Activated CD8-positive, alpha-beta T cell treated with anti-CD3 and anti-CD28 coated beads, Interleukin-2, amount 10 ng/mL, durations not matched to agents 7 days and 5 days (primary cell): ENCODE data around the gene PSMD13. TPM values are rescaled to one million over a fixed set of nuclear protein-coding genes. Genes with fewer than 3 reads are reported as not detected.
"Not testable (repeated sequence)": the region's sequence is repeated elsewhere in the genome, so short reads cannot be mapped to it uniquely, and the experiment has no call there.

Experiments used
- ATAC-seq: fragments of 150-1000 bp; cut with Tn5 transposase; one replicate; pipeline ENCODE4 v1.10.0; 2021; ENCODE audit warnings: moderate library complexity
- CTCF ChIA-PET: fragments of 350-600 bp; sonication (Branson Sonifier 250); formaldehyde crosslinking; loops from one replicate; lab custom pipeline; 2021; ENCODE audit warnings: antibody characterized with exemption; lab: Charles Lee
- POLR2A ChIA-PET: fragments of 350-600 bp; sonication (Branson Sonifier 250); formaldehyde crosslinking; loops from one replicate; lab custom pipeline; 2021; ENCODE audit warnings: antibody characterized with exemption; lab: Charles Lee
- DNase-seq: peaks from one replicate; pipeline ENCODE4 v3.0.0-alpha.2; 2020
- H3K27ac Mint-ChIP-seq: one replicate; pipeline ENCODE4 v1.8.0; 2021; ENCODE audit warnings: mild to moderate bottlenecking, mixed read lengths
- H3K27me3 Mint-ChIP-seq: one replicate; pipeline ENCODE4 v1.8.0; 2021; ENCODE audit warnings: low read depth, mixed read lengths
- H3K36me3 Mint-ChIP-seq: one replicate; pipeline ENCODE4 v1.8.0; 2021; ENCODE audit warnings: low read depth, mixed read lengths
- H3K4me1 Mint-ChIP-seq: one replicate; pipeline ENCODE4 v1.8.0; 2021; ENCODE audit warnings: low read depth, mixed read lengths
- H3K4me3 Mint-ChIP-seq: one replicate; pipeline ENCODE4 v1.8.0; 2021; ENCODE audit warnings: mild to moderate bottlenecking, mixed read lengths
- H3K9me3 Mint-ChIP-seq: one replicate; pipeline ENCODE4 v1.8.0; 2022; ENCODE audit warnings: mixed read lengths; ENCODE audit not compliant: insufficient read depth
- total RNA-seq, 2 experiments: library from RNA; stranded (reverse); gene quantifications; one replicate each; pipeline ENCODE4 v1.2.3, GENCODE V29; 2021

Gene PSMD13
- total RNA-seq, 2 experiments from 2014 or later, result 164 to 173 TPM

- Mint-ChIP-seq H3K27ac (peak overlapping the region; percentile 16), H3K27me3 (no peaks in the 10 kb centered on the region), H3K4me3 (no peak overlapping the region), H3K4me1 (peaks cover 23% of the 10 kb centered on the region), H3K9me3 (no peaks in the 10 kb centered on the region), H3K36me3 (peaks cover 64% of the 10 kb centered on the region)
- ChIA-PET POLR2A (interaction anchor here (0.6 to 1.7 kb wide), 6 partner anchors 39 to 266 kb away, joined by 3 to 5 read pairs (median 3); partner anchors contain the start of gene SIGIRR), CTCF (interaction anchor here (1.4 kb wide), 1 partner anchor 39 kb away, joined by 5 read pairs; no protein-coding TSS in a partner anchor)
- DNase-seq, result no peak
- ATAC-seq, result no peak
These were observed 25.0 kb upstream of the PSMD13 start for GRCh38 chr11:211741-212140.

DNA sequence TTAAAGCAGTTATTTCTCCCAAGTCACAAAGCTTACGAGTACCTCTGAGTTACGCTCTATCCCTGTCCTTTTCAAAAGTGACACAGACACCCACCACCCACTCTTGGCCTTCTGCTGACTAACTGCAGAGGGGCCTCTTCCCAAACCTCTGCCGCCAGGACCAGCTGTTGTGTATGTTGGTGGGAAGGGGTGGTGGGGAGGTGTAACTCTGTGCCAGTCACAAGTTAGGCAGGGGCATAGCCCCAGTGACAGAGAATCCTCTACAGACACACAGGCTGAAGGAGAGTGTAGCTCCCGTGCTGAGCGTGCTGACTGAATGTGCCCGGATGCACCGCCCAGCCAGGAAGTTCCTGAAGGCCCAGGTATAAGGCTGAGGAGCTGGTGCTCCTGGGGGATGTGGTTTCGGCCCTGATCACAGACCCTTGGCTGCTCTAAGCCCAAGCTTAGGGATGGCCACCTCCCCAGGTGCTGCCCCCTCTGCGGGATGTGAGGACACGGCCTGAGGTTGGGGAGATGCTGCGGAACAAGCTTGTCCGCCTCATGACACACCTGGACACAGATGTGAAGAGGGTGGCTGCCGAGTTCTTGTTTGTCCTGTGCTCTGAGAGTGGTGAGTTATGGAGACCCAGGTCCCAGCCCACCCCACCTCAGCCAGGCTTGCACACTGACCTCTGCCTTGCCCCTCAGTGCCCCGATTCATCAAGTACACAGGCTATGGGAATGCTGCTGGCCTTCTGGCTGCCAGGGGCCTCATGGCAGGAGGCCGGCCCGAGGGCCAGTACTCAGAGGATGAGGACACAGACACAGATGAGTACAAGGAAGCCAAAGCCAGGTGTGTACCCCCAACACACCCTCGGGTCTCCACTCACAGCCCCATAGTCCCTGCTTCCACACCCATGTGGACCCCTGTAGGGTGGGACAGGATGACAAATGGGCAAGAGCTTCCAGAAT is 24.4 kb upstream of the PSMD13 start:
- ATAC-seq, result no peak
- no peak for DNase-seq
- no peaks in the 10 kb centered on the region for H3K9me3 Mint-ChIP-seq
- no peaks in the 10 kb centered on the region for H3K27me3 Mint-ChIP-seq
- H3K27ac Mint-ChIP-seq, result no peak overlapping the region
- peaks cover 23% of the 10 kb centered on the region for H3K4me1 Mint-ChIP-seq
- ChIA-PET POLR2A (interaction anchor here (0.6 to 1.7 kb wide), 8 partner anchors 16 to 266 kb away, joined by 3 to 5 read pairs (median 3); partner anchors contain the start of gene SIGIRR), CTCF (interaction anchor here (1.4 kb wide), 1 partner anchor 39 kb away, joined by 5 read pairs; no protein-coding TSS in a partner anchor)
- H3K36me3 Mint-ChIP-seq, result peaks cover 64% of the 10 kb centered on the region
- no peak overlapping the region for H3K4me3 Mint-ChIP-seq

DNA sequence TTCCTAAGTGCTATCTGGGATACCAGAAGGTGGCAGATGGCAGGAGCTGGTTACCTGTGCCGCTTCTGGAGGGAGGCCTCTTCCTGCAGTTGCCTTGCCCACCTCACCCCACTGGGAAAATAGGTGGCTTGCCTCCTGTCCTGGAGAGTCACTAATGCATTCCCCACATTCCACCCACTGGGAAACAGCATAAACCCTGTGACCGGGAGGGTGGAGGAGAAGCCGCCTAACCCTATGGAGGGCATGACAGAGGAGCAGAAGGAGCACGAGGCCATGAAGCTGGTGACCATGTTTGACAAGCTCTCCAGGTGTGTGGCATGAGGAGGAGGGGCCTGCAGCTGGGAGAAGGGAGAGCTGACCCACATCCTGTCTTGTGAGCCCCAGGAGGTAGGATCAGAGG is 23.7 kb upstream of the PSMD13 start:
- ChIA-PET POLR2A (interaction anchor here (1.2 to 1.7 kb wide), 4 partner anchors 15 to 104 kb away, joined by 3 to 5 read pairs (median 3); no protein-coding TSS in a partner anchor), CTCF (interaction anchor here (1.4 kb wide), 1 partner anchor 38 kb away, joined by 5 read pairs; no protein-coding TSS in a partner anchor)
- ATAC-seq (no peak), DNase-seq (no peak)
- H3K9me3 Mint-ChIP-seq, result no peaks in the 10 kb centered on the region
- no peak overlapping the region for H3K4me3 Mint-ChIP-seq
- H3K36me3 Mint-ChIP-seq, result peaks cover 60% of the 10 kb centered on the region
- H3K27me3 Mint-ChIP-seq, result no peaks in the 10 kb centered on the region
- peaks cover 23% of the 10 kb centered on the region for H3K4me1 Mint-ChIP-seq
- peak overlapping the region; percentile 13 for H3K27ac Mint-ChIP-seq

DNA sequence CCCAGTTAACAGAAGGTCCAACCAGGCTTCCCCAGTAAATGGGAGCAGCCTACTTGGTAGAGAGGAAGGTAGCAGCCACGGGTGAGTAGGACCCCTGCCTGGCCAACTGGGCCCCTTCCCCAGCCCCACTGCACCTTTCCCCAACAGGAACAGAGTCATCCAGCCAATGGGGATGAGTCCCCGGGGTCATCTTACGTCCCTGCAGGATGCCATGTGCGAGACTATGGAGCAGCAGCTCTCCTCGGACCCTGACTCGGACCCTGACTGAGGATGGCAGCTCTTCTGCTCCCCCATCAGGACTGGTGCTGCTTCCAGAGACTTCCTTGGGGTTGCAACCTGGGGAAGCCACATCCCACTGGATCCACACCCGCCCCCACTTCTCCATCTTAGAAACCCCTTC is 22.7 kb upstream of the PSMD13 start:
- H3K4me3 Mint-ChIP-seq, result no peak overlapping the region
- no peak for DNase-seq
- peaks cover 59% of the 10 kb centered on the region for H3K36me3 Mint-ChIP-seq
- POLR2A ChIA-PET, result no interaction called here
- no peaks in the 10 kb centered on the region for H3K27me3 Mint-ChIP-seq
- CTCF ChIA-PET, result no interaction called here
- ATAC-seq, result no peak
- no peak overlapping the region for H3K27ac Mint-ChIP-seq
- no peaks in the 10 kb centered on the region for H3K9me3 Mint-ChIP-seq
- H3K4me1 Mint-ChIP-seq, result peaks cover 22% of the 10 kb centered on the region

GRCh38 chr11:215581-216037 is 21.2 kb upstream of the PSMD13 start:
- ATAC-seq (no peak), DNase-seq (no peak)
- H3K36me3 Mint-ChIP-seq, result peaks cover 47% of the 10 kb centered on the region
- H3K4me3 Mint-ChIP-seq, result no peak overlapping the region
- no peaks in the 10 kb centered on the region for H3K27me3 Mint-ChIP-seq
- H3K9me3 Mint-ChIP-seq, result no peaks in the 10 kb centered on the region
- ChIA-PET CTCF (interaction anchor here (1.2 to 2.5 kb wide), 2 partner anchors 14 to 35 kb away, joined by 3 to 15 read pairs; no protein-coding TSS in a partner anchor), POLR2A (interaction anchor here (0.8 to 1.3 kb wide), 3 partner anchors 8 to 20 kb away, joined by 3 to 5 read pairs (median 3); partner anchors contain the start of genes BET1L and RIC8A)
- no peak overlapping the region for H3K27ac Mint-ChIP-seq
- H3K4me1 Mint-ChIP-seq, result peaks cover 9% of the 10 kb centered on the region

DNA sequence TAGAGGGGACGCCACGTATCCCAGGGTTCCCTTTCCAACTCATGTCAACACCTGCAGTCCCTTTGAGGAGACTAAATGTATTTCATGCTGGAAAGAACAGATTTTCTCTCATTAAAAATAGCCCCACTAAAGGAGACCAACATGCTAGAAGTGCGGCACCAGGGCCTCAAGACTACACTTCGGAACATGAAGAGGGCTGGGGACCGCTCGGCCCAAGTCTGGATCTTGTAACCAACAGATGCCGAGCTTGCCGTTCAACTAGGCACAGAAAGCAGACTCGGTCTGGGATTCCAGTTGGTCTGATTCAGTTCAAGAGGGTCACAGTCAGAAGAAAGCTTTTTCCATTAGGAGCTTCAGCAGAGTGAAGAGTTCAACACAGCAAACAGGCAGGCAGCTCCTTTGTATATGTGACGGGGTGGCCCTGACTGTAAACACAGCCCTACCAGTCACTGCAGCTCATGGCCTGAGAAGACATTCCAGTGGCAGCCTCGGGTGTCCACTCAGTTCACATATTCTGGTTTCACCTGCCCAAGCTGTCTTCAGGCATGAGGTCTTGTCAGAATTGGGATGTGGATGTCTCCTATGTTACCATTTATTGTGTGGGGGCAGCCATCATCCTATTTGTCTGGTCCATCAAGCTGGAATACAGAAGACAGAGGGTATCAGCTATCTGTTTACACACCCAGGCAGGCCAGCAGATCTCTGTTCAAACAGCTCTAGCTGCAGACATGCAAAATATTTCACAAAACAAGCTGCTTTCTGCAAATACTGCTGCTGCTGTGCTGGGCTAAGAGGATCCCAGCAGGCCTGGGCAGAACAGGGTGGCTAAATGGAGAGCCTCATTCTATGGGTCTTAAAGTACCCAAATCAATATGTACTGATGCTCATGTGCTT is 20.4 kb upstream of the PSMD13 start:
- POLR2A ChIA-PET, result interaction anchor here (0.8 to 1.3 kb wide), 4 partner anchors 9 to 19 kb away, joined by 3 to 5 read pairs (median 4); partner anchors contain the start of genes BET1L and RIC8A
- no peaks in the 10 kb centered on the region for H3K27me3 Mint-ChIP-seq
- no peak overlapping the region for H3K4me3 Mint-ChIP-seq

GRCh38 chr11:217704-218103 is 19.1 kb upstream of the PSMD13 start:
- no peak overlapping the region for H3K27ac Mint-ChIP-seq
- peaks cover 3% of the 10 kb centered on the region for H3K4me1 Mint-ChIP-seq
- ChIA-PET CTCF (interaction anchor here (2.5 kb wide), 1 partner anchor 33 kb away, joined by 15 read pairs; no protein-coding TSS in a partner anchor), POLR2A (interaction anchor here (1.3 kb wide), 1 partner anchor 16 kb away, joined by 4 read pairs; no protein-coding TSS in a partner anchor)
- no peaks in the 10 kb centered on the region for H3K9me3 Mint-ChIP-seq
- no peaks in the 10 kb centered on the region for H3K27me3 Mint-ChIP-seq
- H3K36me3 Mint-ChIP-seq, result peaks cover 32% of the 10 kb centered on the region
- H3K4me3 Mint-ChIP-seq, result no peak overlapping the region
- ATAC-seq (no peak), DNase-seq (no peak)

More for the DNA sequence above, 20.4 kb upstream of the PSMD13 start:
- CTCF ChIA-PET, result interaction anchor here (0.6 to 2.5 kb wide), 3 partner anchors 13 to 34 kb away, joined by 3 to 15 read pairs (median 4); no protein-coding TSS in a partner anchor
- peaks cover 5% of the 10 kb centered on the region for H3K4me1 Mint-ChIP-seq
- no peak overlapping the region for H3K27ac Mint-ChIP-seq
- no peak for DNase-seq
- peaks cover 42% of the 10 kb centered on the region for H3K36me3 Mint-ChIP-seq
- no peak for ATAC-seq
- H3K9me3 Mint-ChIP-seq, result no peaks in the 10 kb centered on the region

- ChIA-PET CTCF (interaction anchor here (1.1 to 1.5 kb wide), 3 partner anchors 12 to 32 kb away, joined by 4 read pairs; partner anchors contain the start of genes BET1L and RIC8A), POLR2A (interaction anchor here (0.9 to 1.4 kb wide), 2 partner anchors 10 to 18 kb away, joined by 3 to 6 read pairs; no protein-coding TSS in a partner anchor)
- no peak for ATAC-seq
- Mint-ChIP-seq H3K4me1 (peaks cover 3% of the 10 kb centered on the region), H3K27me3 (no peaks in the 10 kb centered on the region), H3K9me3 (no peaks in the 10 kb centered on the region), H3K36me3 (peaks cover 23% of the 10 kb centered on the region), H3K4me3 (no peak overlapping the region), H3K27ac (no peak overlapping the region)
- DNase-seq, result no peak
These were observed 17.8 kb upstream of the PSMD13 start for GRCh38 chr11:218815-219593.

- H3K4me1 Mint-ChIP-seq, H3K27ac Mint-ChIP-seq, DNase-seq, H3K9me3 Mint-ChIP-seq, H3K36me3 Mint-ChIP-seq, H3K4me3 Mint-ChIP-seq, H3K27me3 Mint-ChIP-seq, ATAC-seq: not testable (repeated sequence)
- ChIA-PET CTCF (interaction anchor here (2.8 kb wide), 1 partner anchor 30 kb away, joined by 10 read pairs; no protein-coding TSS in a partner anchor), POLR2A (interaction anchor here (1.0 kb wide), 1 partner anchor 46 kb away, joined by 3 read pairs; no protein-coding TSS in a partner anchor)
These were observed 16.0 kb upstream of the PSMD13 start for GRCh38 chr11:220641-221215.

DNA sequence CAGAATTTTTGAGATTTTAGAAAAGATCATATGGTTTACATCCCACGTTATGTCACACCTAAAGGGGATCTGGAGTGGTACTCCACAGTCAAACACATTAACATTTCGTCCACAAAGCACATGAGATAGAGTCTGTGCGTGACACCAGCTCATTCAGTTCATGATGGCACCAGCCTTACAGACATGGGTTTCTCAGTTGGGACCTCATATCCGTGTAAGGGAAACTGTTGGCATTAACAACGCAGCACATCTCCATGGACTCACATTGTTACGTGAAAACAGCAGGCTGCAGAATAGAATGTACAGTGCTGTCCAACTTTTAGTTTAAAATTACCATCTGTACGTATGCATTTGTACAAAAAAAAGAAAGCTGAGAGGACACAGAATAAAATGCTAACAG is 15.2 kb upstream of the PSMD13 start:
- CTCF ChIA-PET, result interaction anchor here (2.8 kb wide), 1 partner anchor 29 kb away, joined by 10 read pairs; no protein-coding TSS in a partner anchor
- POLR2A ChIA-PET, result interaction anchor here (0.6 to 1.0 kb wide), 2 partner anchors 46 to 500 kb away, joined by 3 read pairs; no protein-coding TSS in a partner anchor
- Mint-ChIP-seq H3K27ac (no peak overlapping the region), H3K4me1 (peaks cover 6% of the 10 kb centered on the region), H3K27me3 (no peaks in the 10 kb centered on the region), H3K4me3 (no peak overlapping the region), H3K9me3 (no peaks in the 10 kb centered on the region), H3K36me3 (peaks cover 2% of the 10 kb centered on the region)
- ATAC-seq (no peak), DNase-seq (no peak)
